Measurements from ENCODE around the gene ANKUB1. TPM values are rescaled to one million over a fixed set of nuclear protein-coding genes. Genes with fewer than 3 reads are reported as not detected.

Gene ANKUB1
- polyA plus RNA-seq, 2 of the 4 experiments (the other 2 are of a cell fraction): not detected

DNA sequence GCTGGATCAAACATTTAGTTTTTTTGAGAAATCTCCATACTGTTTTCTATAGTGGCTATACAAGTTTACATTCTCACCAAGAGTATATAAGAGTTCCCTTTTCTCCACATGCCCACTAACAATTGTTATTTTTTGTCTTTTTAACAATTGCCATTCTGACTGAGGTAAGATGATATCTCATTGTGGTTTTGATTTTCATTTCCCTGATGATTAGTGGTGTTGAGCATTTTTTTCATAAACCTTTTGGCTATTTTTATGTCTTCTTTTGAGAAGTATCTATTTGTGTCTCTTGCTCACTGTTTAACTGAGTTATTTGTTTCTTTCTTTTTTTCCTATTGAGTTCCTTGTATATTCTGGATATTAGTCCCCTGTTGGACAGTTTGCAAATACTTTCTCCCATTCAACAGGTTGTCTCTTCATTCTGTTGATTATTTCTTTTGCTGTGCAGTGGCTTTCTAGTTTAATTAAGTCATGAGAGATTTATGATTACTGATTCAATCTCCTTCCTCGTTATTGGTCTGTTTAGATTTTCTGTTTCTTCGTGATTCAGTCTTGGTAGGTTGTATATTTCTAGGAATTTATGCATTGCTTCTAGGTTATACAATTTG is 13.9 kb upstream of the ANKUB1 start (continued):
- TF ChIP-seq, protein P1, sequence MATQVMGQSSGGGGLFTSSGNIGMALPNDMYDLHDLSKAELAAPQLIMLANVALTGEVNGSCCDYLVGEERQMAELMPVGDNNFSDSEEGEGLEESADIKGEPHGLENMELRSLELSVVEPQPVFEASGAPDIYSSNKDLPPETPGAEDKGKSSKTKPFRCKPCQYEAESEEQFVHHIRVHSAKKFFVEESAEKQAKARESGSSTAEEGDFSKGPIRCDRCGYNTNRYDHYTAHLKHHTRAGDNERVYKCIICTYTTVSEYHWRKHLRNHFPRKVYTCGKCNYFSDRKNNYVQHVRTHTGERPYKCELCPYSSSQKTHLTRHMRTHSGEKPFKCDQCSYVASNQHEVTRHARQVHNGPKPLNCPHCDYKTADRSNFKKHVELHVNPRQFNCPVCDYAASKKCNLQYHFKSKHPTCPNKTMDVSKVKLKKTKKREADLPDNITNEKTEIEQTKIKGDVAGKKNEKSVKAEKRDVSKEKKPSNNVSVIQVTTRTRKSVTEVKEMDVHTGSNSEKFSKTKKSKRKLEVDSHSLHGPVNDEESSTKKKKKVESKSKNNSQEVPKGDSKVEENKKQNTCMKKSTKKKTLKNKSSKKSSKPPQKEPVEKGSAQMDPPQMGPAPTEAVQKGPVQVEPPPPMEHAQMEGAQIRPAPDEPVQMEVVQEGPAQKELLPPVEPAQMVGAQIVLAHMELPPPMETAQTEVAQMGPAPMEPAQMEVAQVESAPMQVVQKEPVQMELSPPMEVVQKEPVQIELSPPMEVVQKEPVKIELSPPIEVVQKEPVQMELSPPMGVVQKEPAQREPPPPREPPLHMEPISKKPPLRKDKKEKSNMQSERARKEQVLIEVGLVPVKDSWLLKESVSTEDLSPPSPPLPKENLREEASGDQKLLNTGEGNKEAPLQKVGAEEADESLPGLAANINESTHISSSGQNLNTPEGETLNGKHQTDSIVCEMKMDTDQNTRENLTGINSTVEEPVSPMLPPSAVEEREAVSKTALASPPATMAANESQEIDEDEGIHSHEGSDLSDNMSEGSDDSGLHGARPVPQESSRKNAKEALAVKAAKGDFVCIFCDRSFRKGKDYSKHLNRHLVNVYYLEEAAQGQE (IDR thresholded peaks at IDR 0.05): no peak

DNA sequence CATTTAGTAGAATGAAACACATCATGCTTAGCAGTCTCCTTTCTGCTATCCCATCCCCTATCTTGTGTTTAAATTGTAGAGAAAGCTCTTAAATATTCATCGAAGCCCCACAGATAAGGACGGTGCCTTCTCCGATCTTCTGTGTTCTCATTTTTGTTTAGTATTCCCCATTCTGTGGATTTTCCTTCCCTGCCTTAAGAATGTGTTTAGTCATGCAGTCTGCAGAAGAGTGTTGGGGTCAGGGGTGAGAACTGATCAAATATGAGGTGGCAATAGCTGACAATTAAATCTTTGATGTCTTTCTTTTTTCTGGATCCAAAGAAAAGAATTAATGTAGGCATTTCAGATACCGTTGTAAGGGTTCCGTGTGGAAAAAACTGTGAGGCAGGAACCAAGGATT is 9.3 kb upstream of the ANKUB1 start:
- ChIA-PET CTCF (interaction anchor here (0.7 to 3.3 kb wide), 3 partner anchors 25 to 36 kb away, joined by 4 to 14 read pairs (median 4); no protein-coding TSS in a partner anchor), POLR2A (no interaction called here)
- Histone ChIP-seq H3K9me3 (no peaks in the 10 kb centered on the region), H3K4me3 (no peak overlapping the region), H3K4me1 (peaks cover 12% of the 10 kb centered on the region), H3K4me2 (peak overlapping the region; percentile 66), H3K27ac (peak overlapping the region; percentile 48 to 69)
- ATAC-seq: peak; percentile 62 to 72; a peak in 4 of 6 replicates
- WGBS (ENCODE audit: missing lambda C conversion rate): 8% methylated on average over 5 of the region's 5 CpGs
- peak in 1 of 2 experiments; percentile 46 for DNase-seq (ENCODE audit: low read depth in 1 of 2, low spot score in 1 of 2)
- no peak for TF ChIP-seq KDM1A (IDR thresholded peaks at IDR 0.05; ENCODE audit: low read depth)
- no peak for TF ChIP-seq FOXS1 (CRISPR knock-in tag; IDR thresholded peaks at IDR 0.05)
- no peak for TF ChIP-seq MAFK (IDR thresholded peaks at IDR 0.05; ENCODE audit: partially characterized antibody)
- no peak for TF ChIP-seq HEYL (CRISPR knock-in tag; IDR thresholded peaks at IDR 0.05)
- TF ChIP-seq, protein P2, sequence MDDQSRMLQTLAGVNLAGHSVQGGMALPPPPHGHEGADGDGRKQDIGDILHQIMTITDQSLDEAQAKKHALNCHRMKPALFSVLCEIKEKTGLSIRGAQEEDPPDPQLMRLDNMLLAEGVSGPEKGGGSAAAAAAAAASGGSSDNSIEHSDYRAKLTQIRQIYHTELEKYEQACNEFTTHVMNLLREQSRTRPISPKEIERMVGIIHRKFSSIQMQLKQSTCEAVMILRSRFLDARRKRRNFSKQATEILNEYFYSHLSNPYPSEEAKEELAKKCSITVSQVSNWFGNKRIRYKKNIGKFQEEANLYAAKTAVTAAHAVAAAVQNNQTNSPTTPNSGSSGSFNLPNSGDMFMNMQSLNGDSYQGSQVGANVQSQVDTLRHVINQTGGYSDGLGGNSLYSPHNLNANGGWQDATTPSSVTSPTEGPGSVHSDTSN (IDR thresholded peaks at IDR 0.05): no peak
- TF ChIP-seq, protein P3, sequence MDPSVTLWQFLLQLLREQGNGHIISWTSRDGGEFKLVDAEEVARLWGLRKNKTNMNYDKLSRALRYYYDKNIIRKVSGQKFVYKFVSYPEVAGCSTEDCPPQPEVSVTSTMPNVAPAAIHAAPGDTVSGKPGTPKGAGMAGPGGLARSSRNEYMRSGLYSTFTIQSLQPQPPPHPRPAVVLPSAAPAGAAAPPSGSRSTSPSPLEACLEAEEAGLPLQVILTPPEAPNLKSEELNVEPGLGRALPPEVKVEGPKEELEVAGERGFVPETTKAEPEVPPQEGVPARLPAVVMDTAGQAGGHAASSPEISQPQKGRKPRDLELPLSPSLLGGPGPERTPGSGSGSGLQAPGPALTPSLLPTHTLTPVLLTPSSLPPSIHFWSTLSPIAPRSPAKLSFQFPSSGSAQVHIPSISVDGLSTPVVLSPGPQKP (IDR thresholded peaks at IDR 0.05; ENCODE audit: low read depth, low read length): no peak
- no peak for TF ChIP-seq HOXB5 (CRISPR knock-in tag; IDR thresholded peaks at IDR 0.05)
- FAIRE-seq: peak; percentile 36

DNA sequence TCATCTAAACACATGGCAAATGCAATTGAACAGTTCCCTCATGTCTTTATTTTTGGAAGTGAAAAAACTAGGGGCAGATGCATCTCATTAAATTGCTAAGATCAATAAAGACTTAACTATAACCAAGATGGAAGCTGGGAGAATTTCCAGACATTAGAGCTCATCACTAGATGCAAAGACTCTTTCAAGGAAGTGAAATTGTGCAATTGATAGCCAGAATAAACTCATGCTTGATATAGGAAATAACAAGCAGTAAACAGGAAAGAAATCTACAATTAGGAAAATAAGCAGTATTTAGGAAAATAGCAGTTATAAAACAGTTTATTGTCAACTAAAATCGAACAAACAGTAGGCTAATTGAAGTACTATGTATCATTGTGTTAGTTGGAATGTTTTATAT is 8.8 kb upstream of the ANKUB1 start:
- H3K4me3 ChIP-seq: no peak overlapping the region
- H3K4me2 ChIP-seq: peak overlapping the region; percentile 66
- ChIA-PET POLR2A (no interaction called here), CTCF (interaction anchor here (0.7 to 3.3 kb wide), 4 partner anchors 13 to 35 kb away, joined by 3 to 14 read pairs (median 4); no protein-coding TSS in a partner anchor)
- ATAC-seq (no peak; a peak in 1 of 6 replicates), FAIRE-seq (no peak), DNase-seq (ENCODE audit: low read depth in 1 of 2, low spot score in 1 of 2) (no peak)
- no peaks in the 10 kb centered on the region for H3K9me3 ChIP-seq
- H3K4me1 ChIP-seq: peaks cover 12% of the 10 kb centered on the region
- 8% methylated on average over 1 of the region's 1 CpG for WGBS (ENCODE audit: missing lambda C conversion rate)
- H3K27ac ChIP-seq: peak overlapping the region; percentile 48 to 69; a peak in 5 of 6 replicates
- TF ChIP-seq HOXB5 (CRISPR knock-in tag; IDR thresholded peaks at IDR 0.05) (no peak), CEBPB (IDR thresholded peaks at IDR 0.05) (peak; percentile 41 to 63; a peak in 2 of 4 replicates)
- TF ChIP-seq, protein P2 (IDR thresholded peaks at IDR 0.05): no peak

DNA sequence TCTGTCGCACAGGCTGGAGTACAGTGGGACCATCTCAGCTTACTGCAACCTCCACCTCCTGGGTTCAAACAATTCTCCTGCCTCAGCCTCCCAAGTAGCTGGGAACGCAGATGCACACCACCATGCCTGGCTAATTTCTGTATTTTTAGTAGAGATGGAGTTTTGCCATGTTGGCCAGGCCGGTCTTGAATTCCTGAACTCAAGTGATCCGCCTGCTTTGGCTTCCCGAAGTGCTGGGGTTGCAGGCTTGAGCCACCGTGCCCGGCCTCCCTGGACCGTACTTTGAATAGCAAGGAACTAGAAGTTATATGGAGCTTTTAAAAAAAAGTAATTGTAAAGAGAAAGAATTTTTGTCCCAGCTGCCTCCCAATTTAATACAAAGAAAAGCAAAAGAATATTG is 8.3 kb upstream of the ANKUB1 start:
- H3K4me3 ChIP-seq: no peak overlapping the region
- TF ChIP-seq HDAC2 (IDR thresholded peaks at IDR 0.05): no peak
- TF ChIP-seq FOSL2 (IDR thresholded peaks at IDR 0.05): no peak
- TF ChIP-seq FOSL2 (CRISPR knock-in tag; IDR thresholded peaks at IDR 0.05): no peak
- FAIRE-seq: no peak
- ChIA-PET POLR2A (no interaction called here), CTCF (interaction anchor here (1.0 to 3.3 kb wide), 4 partner anchors 8 to 30 kb away, joined by 3 to 15 read pairs (median 9); no protein-coding TSS in a partner anchor)
- H3K4me2 ChIP-seq: no peak overlapping the region
- no peaks in the 10 kb centered on the region for H3K9me3 ChIP-seq
- H3K4me1 ChIP-seq: peaks cover 12% of the 10 kb centered on the region
- WGBS (ENCODE audit: missing lambda C conversion rate): 98% methylated on average over 8 of the region's 8 CpGs
- no peak for ATAC-seq
- H3K27ac ChIP-seq: no peak overlapping the region
- no peak for DNase-seq (ENCODE audit: low read depth in 1 of 2, low spot score in 1 of 2)
